Measurements from ENCODE around the gene PAOX.
A peak's percentile ranks its signal among the peaks of the same experiment; 100 is the strongest.
"Not testable (repeated sequence)": the region's sequence is repeated elsewhere in the genome, so short reads cannot be mapped to it uniquely, and the experiment has no call there.

Gene PAOX

DNA sequence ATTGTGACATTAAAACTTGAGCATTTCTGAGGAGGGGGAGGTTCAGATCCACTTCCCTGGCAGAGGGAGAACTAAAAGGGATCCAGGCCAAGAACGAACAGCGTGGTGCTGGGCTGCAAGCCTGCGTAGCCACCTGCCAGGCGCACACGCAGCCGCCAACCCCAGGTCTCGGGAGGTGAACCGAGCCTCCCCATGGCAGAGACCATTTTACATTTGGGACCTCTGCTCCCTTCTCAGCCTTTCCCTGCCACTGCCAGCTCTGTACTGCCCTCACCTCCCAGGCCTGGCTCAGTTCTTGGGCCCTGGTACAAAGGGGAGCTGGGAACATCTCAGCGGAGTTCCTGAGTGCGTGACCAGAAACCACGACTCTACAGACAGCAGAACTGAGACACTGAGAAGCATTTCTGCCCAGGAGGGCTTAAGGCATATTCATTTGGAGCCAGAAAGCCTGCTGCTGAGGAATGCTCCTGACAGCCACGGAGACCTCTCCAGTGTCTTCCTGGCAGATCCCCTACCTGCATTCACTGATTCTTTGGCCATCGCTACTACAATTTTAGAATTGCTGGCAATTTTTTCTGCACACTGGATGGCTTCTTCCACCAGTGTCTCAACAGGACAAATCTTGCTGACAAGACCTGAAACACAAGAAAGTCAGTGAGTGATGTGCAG, 13.5 kb upstream of the PAOX start:
- no peak for DNase-seq (ENCODE audit: low spot score)

DNA sequence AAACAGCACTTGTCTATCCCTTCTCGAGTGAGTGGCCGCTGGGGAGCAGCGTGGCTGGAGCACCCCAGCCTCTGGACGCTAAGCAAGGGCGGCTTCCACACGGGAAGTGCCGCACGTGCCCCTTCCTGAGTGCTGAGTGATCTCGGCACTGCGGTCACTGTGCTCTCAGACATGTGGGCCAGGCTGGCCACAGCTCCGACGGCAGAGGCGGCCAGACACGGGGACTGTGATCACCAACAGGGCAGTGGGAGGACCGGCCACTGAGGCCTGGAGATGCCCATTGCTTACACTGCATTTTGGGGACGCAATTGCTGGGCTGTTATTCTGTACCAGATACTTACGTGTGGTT, 13.0 kb upstream of the PAOX start:
- no peak for DNase-seq (ENCODE audit: low spot score)

DNA sequence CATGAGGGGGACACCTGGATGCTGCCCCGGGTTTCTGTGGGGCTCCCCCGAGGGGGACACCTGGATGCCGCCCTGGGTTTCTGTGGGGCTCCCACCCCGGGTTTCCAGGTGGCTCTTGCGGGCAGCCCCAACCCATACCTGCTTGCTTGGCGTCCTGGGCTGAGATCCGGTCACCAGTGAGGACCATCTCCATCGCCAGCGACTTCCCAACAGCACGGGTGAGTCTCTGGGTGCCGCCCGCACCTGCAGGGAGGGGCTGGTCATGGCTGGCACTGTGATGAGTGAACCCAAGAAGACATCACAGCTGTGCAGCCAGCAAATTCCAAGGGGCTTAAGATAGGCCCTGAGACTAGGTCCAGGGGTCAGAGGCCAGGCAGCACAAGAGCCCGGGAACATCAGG, 12.3 kb upstream of the PAOX start:
- no peak for DNase-seq (ENCODE audit: low spot score)

DNA sequence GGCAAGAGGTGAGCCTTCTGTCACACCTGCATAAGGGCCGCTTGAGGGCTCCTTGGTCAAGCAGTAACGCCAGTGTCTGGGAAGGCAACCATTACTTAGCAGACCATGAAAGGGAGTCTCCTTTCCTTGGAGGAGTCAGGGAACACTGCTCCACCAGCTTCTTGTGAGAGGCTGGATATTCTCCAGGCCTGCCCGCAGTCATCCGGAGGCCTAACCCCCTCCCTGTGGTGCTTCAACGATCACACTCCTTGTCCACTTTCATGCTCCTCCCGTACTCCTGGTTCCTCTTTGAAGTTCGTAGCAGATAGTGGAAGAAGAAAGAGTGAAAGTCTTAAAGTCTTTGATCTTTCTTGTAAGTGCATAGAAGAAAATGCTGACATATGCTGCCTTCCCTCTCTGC, 11.6 kb upstream of the PAOX start:
- DNase-seq (ENCODE audit: low spot score) = not testable (repeated sequence)

DNA sequence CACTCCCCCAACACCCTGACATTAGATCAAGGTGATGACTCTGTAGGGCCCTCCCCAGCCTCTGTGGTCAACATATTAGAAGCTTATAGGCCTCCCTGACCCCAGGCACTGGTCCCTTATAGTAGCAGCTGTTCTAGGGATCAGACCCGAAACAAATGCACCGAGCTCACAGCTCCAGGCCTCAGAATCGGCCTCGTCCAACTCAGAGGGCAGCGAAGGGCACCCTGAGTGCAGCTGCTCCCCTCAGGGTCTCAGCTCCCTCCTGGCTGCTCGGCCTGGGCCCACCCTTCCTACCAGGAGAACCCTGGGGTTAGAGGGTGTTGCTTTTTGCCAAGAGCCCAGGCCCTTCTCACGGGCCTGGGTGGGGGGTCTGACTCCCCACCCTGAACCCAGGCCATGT, 10.9 kb upstream of the PAOX start:
- no peak for DNase-seq (ENCODE audit: low spot score)

DNA sequence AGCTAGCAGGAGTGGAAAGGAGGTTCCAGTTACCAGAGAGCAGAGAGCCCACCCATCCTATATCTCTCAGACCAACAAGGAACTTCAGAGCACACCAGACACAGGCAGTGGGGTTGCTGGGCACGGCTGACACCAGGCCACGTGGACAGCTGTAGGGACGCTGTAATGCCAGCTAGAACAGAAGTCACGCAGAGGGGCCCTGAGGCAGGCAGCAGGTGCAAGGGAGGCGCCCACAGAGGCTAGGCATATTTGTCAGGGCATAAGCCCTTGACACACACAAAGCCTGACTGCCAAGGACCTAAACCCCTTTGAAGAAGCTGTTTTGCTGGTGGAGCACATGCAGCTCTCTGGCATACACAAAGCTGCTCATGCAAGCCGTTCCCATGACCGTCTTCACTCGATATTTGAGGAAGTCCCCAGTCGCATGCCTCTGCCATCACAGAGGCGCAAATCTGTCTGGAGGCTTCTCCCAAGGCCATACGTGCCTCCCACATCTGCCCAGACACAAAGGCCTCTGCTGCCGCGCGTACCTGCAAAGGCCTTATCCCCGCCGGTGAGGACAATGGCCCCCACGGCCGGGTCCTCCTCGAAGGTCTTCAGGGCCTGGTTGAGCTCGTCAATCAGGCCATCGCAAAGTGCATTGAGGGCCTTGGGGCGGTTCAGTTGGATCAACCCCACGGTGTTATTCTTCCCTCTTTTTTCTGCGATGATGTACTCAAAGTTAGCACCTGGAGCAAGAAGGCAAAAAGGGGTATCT, 8.9 kb upstream of the PAOX start:
- DNase-seq (ENCODE audit: low spot score) = no peak

DNA sequence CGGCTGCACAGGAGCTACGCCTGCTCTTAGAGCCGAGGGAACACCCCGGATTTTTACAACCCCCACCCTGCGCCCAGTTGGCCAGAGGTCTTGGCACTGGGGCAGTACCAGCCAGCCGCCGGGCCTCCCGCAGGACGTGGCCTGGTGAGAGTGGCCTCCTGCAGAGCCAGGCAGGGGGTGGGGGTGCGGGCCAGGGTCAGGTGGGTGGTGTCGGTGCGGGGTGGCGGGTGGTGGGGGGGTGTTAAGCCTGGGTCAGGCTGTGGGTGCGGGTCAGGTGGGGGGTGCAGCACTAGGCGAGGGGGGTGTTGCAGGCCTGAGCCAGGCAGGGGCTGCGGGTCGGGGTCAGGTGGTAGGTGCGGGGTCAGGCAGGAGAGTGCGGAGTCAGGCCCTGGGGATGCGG, 6.6 kb upstream of the PAOX start:
- DNase-seq (ENCODE audit: low spot score) = no peak

DNA sequence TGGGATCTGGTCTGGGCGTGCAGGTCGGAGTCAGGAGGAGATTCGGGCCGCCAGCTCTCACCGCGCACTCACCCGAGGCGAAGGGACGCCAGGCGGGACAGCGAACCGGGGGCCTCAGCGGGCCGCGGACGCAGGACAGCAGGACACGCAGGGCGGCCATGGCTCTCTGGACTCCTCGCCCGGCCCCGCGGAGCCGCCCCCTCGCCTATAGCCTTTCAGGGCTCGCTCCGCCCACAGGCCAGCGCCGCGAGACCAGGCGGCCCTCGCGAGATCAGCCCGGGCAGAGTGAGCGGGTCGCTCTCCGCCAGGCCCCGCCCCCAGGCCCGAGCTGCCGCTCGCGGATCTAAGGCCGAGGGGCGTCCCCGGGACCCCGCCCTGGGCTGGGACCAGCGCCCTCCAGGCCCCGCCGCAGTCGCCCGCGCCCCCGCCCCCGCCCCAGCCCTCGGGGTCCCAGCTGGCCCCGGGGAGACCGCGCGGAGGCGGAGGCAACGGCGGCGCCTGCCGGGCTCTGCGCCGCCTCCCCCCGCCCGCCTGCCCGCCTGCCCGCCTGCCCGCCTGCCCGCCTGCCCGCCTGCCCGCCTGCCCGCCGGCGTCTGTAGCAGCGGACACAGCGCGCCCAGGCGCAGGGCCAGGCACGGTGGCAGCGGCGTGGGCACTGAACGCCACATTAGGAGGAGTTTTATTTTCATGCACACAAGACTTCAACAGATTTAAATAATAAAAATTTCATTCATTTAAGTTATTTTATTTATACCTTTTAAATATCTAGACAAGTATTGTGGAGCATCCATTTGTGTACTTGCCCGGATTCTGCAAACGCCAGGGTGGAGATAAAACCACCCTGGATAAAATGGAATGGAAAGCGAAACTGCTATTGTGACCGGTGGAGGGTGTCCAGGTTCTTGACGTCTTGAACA, 5.6 kb upstream of the PAOX start, which contains the start of gene ECHS1:
TSS of gene ECHS1 (minus strand) at position 181 of the 917 bp plus-strand sequence. CDS start at position 160, 21 bp downstream.
- peak; percentile 94 for DNase-seq (ENCODE audit: low spot score)

DNA sequence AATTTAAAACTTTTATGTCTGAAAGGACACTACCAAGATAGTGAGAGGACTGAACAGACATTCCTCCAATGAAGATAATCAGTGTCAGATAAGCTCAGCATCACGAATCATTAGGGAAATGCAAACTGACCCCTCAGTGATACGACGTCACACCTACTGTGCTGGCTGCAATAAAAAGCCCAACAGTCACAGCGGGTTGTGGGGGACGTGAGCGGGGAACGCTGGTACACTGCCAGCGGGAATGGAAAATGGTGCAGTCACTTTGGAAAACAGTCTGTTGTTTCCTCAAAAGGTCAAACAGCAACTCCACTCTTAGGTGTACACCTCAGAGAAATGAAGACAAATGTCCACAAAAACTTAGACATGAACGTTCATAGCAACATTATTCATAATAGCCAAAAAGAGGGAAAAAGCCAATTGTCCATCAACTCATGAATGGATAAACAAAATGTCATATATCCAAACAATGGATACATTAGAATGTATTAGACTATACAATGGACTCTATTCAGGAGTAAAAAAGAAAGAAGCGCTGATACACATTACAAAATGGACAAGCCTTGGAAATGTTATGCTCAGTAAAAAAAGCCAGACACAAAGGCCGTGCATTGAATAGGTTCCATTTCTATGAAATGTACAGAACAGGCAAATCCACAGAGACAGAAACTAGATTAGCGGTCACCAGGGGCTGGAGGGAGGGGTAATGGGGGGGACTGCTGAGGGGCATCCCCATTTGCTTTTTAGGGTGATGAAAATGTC, 3.5 kb upstream of the PAOX start:
- peak; percentile 55 for DNase-seq (ENCODE audit: low spot score)

DNA sequence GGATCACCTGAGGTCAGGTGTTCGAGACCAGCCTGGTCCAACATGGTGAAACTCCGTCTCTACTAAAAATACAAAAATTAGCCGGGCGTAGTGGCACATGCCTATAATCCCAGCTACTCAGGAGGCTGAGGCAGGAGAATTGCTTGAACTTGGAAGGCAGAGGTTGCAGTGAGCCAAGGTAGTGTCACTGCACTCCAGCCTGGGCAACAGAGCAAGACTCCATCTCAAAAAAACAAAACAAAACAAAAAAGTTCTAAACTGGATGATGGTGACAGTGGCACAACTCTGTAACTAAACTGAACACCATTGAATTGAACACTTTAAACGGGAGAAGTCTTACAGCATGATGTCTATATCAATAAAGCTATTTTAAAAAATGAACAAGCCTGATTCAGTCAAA, 2.9 kb upstream of the PAOX start:
- DNase-seq (ENCODE audit: low spot score) = not testable (repeated sequence)

DNA sequence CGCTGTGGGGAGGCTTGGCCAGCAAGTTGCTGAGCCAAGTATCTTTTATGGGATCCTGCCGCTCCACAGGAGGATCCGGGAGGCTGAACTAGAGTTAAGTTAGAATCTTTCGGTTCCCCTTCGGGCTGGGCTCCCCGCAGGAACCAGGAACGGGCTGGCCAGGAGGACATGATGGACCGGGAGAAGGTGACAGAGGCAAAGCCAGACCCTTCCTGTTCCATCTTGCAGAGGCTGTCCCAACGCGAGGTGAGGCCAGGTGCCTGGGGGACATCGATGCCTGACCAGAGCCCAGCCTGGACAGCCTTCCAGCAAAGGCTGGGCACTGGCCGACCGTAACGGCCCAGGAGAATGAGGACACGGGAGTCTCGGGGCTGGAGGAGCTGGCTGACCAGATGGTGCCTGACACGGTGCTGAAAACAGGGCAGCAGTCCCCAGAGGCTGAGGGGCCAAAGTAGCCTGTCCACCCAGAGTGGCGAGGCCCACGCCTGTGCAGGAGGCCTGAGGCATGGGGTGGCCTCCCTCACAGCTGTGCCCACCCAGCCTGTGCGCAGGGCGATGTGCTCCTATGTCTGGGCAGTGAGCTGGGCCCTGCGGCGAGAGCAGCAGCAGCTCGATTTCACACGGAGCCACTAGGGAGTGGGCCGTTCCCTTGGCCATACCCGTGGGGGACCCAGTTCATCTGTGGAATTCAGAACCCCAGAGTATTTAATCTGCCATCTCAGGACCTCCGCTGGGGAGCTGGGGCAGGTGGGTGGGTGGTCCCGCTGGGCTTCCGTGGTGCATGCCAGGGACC, 1.8 kb upstream of the PAOX start:
- no peak for DNase-seq (ENCODE audit: low spot score)

DNA sequence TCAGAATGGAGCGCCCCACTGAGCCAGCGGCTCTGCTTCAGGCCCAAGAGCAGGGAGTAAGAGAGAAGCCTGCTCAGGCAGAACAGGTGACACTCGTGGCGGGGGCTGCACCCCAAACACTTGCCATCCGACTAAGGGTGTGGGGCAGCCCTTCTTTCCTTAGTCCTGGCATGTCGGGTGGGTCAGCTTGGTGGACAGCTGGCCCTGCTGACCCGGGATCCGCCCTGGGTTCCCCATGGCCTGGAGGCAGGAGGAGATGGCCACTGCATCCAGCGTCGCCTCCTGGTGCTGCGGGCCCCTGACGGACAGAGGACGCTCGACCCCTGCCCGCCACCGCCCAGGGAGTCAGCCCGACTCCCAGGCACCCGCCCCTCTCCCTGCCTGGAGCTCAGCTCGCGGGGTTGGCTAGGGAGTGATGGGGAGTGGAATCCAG, 1.2 kb upstream of the PAOX start:
- no peak for DNase-seq (ENCODE audit: low spot score)

DNA sequence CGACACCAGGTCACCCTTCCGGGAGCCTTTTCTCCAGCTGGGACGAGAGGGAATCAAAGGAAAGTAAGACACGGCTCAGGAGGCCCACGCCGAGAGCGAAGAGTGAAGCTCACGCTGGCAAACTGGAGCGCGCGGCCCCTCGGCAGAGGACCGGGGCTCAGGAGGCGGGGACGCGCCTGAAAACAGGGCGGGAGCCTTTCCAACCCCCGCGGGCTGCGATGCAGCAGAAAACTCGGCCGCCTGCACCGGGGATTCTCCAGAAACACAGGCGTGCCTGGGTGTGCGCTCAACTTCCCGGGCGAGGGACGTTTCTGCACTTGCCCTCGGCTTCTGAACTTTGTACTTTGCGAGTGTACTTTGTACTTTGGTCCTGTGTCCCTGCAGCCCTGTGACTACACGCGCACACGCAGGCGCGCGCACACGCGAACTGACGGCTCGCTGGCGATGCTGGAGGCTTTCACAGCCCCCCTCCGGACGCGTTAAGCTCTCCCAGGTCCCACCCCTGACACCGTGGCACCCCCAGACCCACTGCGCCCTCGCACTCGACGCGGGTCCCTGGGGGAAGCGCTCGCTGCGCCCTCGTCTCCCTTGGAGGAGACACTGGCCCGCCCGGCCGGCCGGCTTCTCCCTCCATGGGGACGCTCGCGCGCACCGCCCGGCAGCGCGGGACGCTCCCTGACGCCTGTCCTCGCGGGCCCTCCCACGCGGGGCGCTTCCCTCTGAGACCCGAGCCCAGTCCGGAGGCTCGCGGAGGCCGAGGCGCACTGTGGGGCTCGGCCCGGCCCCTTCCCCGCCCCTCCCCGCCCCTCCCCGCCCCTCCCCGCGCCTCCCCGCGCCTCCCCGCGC, 588 bp upstream of the PAOX start:
- peak; percentile 74 for DNase-seq (ENCODE audit: low spot score)

DNA sequence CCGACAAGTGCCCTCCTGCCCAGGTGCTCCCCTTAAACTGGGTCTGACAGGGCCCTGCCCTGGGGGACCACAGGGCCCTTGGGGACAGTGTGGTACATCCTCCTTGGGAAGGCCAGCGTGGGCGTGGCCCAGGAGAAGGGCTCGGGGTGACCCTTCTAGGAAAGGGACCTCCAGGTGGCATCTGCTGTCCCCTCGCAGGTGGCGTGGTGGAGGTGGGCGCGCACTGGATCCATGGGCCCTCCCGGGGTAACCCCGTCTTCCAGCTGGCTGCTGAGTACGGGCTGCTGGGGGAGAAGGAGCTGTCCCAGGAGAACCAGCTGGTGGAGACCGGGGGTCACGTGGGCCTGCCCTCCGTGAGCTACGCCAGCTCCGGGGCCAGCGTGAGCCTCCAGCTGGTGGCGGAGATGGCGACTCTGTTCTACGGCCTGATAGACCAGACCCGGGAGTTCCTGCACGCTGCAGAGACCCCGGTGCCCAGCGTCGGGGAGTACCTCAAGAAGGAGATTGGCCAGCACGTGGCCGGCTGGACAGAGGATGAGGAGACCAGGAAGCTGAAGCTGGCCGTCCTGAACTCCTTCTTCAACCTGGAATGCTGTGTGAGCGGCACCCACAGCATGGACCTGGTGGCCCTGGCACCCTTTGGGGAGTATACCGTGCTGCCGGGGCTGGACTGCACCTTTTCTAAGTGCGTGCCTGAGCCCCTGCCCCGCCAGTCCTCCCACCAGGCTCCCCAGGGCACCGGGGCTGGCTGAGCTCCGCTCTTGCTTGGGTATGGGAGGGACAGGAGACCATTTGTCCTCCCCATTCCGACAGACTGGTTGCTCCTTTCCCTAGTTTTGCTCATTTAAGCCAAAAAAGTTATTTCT, 972 bp downstream of the PAOX start:
- DNase-seq (ENCODE audit: low spot score) = peak; percentile 63

DNA sequence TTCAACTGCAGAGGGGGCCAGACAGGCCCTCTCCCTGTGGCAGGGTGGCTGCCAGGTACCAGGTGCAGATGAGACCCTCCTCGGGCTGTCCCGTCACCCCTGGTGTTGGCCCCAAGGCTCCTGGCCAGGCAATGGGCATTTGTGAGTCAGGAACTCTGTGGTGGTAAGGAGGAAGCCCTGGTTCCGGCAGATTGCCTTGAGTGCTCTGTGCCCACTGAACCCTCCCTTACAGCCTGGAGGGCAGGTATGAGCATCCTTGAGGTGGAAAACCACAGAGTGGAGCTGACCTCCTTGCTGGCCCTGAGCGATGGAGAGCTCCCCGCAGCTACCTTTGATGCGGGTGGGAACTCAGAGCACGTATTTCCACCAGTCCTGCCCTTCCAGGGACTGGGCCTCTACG, 2.0 kb downstream of the PAOX start:
- no peak for DNase-seq (ENCODE audit: low spot score)

DNA sequence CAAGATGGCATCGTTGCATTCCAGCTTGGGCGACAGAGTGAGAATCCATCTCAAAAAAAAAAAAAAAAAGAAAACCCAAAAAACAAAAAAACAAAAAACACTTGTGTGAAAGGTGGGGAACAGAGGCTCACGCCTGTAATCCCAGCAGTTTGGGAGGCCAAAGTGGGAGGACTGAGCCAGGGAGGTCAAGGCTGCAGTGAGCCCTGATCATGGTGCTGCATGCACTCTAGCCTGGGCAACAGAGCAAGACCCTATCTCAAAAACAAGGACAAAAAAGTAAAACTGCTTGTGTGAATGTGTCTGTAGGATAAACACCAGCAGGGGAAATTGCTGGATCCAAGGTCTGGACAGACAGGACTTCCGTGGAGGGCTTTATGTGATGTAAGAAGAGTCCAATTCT, 4.5 kb downstream of the PAOX start:
- DNase-seq (ENCODE audit: low spot score) = no peak

DNA sequence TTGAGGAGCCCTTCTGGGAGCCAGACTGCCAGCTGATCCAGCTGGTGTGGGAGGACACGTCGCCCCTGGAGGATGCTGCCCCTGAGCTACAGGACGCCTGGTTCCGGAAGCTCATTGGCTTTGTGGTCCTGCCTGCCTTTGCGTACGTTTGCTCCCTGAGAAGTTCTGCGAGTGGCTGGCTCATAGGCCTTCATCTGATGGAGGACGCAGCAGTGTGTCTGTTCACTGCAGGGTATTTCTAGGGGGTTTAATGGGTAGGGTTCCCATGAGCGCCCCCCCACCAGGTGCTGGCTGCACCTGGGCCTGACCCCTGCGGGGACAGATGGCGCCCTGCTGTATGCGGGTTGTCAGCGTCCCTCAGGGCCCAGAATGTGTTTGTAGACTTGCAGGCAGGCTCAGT, 5.0 kb downstream of the PAOX start:
- no peak for DNase-seq (ENCODE audit: low spot score)

DNA sequence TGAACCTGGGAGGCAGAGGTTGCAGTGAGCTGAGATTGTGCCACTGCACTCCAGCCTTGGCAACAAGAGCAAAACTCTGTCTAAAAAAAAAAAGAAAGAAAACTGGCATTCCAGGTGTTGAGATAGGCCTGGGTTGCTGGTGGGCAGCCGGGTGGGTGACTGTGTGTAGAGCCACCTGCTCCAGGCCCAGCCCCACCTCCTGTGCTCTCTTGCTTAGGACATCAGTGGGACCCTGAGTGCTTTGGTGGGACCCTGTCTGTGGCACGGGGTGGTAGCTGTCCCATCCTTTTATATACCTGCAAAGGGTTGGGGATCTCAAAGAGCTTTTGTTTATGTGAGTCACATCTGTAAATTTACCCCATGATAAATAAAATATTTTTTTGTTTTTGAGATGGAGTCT, 6.2 kb downstream of the PAOX start:
- DNase-seq (ENCODE audit: low spot score) = no peak

DNA sequence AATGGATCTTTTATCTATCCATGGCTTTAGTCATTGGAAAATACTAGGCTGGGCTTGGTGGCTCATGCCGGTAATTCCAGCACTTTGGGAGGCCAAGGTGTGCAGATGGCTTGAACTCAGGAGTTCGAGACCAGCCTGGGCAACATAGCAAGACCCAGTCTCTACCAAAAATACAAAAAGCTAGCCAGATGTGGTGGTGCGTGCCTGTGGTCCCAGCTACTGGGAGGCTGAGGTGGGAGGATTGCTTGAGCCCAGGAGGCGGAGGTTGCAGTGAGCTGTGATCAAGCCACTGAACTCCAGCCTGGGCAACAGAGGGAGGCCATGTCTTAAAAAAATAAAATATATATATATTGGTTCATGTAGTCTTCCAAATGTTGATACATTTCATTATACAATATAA, 7.9 kb downstream of the PAOX start:
- not testable (repeated sequence) for DNase-seq (ENCODE audit: low spot score)

All from globus pallidus (tissue), 1 donor.